COLO829 (cell line): ENCODE measurements around the gene EFCAB9.

ENCODE experiments used
- DNase-seq: peaks from one replicate; pipeline ENCODE4 v3.0.0; 2012; ENCODE audit warnings: low spot score

Gene EFCAB9

DNA sequence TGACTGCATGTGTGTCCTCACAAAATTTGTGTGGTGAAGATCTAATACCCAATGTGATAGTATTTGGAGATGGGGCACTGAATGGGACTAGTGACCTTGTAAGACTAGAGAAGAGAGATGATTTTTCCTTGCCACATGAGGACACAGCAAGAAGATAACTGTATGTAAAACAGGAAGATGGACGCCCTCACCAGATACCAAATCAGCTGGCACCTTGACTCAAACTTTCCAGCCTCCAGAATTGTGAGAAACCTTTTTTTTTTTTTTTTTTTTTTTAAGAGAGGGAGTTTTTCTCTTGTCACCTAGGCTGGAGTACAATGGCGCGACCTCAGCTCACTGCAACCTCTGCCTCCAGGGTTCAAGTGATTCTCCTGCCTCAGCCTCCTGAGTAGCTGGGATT lies 49.3 kb downstream of the EFCAB9 start:
- DNase-seq: no peak

DNA sequence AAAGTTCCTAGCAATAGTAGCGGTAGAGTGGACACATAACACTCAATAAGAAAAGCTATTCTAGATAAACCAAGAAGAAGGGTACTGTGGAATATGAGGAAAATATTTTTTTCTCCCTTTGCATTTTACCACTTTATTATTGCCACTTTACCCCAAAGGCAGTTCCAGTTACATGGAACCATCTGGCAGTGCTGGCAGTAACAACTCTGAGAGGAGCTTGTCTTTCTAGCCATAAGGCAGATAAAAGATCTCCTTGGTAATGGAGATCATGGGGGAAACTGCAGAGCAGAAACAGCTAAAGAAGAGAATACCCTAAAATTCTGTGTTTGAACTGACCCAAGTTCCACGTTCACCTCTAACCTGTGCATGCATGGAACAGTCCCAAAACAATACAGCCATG lies 51.1 kb downstream of the EFCAB9 start:
- no peak for DNase-seq

DNA sequence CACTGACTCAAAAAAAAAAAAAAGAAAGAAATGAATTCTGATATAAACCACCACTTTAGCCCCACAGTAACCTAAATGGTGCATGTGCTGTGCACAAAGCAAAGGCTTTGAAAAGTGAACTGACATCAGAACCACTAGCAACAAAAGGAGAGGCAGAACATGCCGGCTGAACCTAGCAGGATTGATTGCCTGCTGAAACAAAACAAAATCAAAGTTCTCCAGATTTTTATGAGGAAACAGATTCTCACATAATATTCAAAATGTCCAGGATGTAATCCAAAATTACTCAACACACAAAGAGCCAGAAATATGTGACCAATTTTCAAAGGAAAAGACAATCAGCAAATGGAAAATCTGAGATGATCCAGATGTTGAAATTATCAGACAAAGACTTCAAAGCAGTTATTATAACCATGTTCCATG lies 51.7 kb downstream of the EFCAB9 start:
- no peak for DNase-seq

DNA sequence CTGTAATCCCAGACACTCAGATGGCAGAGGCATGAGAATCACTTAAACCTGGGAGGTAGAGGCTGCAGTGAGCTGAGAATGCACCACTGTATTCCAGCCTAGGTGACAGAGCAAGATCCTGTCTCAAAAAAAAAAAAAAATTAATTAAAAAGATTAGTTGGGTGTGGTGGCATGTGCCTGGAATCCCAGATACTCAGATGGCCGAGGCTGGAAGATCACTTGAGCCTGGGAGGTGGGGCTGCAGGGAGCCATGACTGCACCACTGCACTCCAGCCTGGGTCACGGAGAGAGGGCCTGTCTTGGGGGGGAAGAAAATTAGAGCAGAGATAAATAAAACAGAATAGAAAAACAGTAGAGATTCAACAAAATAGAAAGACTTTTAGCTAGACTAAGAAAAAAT lies 54.7 kb downstream of the EFCAB9 start:
- DNase-seq: no peak

DNA sequence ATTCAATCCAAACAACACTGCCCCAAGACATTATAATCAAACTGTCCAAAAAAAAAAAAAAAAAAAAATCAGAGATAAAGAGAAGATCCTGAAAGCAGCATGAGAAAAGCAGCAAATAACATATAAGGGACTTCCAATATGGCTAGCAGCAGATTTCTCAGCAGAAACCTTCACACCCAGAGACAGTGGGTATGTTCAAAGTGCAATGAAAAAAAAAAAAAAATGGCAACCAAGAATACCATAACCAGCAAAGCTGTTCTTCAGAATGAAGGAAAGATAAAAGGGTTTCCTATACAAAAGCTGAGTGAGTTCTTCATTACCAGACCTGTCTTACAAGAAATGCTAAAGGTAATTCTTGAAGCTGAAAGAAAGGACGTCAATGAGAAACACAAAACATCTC lies 57.4 kb downstream of the EFCAB9 start:
- DNase-seq: no peak

DNA sequence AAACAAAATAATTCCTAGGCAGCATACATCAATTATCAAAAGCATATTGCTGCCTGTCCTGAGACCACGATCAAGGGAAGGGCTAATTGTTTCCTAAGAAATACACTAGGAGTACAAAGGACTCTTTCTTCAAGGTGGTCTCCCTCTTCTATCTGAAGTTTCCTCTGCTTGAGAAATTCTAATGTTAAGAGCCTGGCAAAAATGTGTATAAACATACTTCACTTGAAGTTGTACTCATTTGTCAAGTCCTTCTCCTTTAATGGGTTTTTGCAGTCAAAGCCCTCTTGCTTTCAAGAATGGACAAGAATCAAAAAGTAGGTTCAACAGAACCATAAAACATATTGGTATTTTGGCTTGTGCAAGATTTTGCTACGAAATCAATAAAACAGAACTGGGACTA lies 58.5 kb downstream of the EFCAB9 start:
- no peak for DNase-seq
